Colonic mucosa (tissue), 4 donors: ENCODE data around the gene ASB12. TPM values are rescaled to one million over a fixed set of nuclear protein-coding genes. Genes with fewer than 3 reads are reported as not detected.

Experiments
- DNase-seq: peaks from one replicate; pipeline ENCODE4 v3.0.0-alpha.2; 2020
- H3K27ac ChIP-seq: fragments of 200-600 bp; one replicate; pipeline ENCODE4 v1.8.0; 2021
- H3K27me3 ChIP-seq: fragments of 200-600 bp; one replicate; pipeline ENCODE4 v1.8.0; 2021
- H3K36me3 ChIP-seq: fragments of 200-600 bp; one replicate; pipeline ENCODE4 v1.8.0; 2021
- H3K4me1 ChIP-seq: fragments of 200-600 bp; one replicate; pipeline ENCODE4 v1.8.0; 2021; ENCODE audit warnings: mild to moderate bottlenecking
- H3K4me3 ChIP-seq: fragments of 200-600 bp; one replicate; pipeline ENCODE4 v1.8.0; 2021
- H3K9ac ChIP-seq, 2 donors: one replicate each; pipeline ENCODE4 v1.7.0; 2013; ENCODE audit warnings: control low read depth in 2 of 2, low read depth in 2 of 2, low read length in 2 of 2
- H3K9me3 ChIP-seq: fragments of 200-600 bp; one replicate; pipeline ENCODE4 v1.8.0; 2021
- intact Hi-C: fragments of 100-400 bp; cut with DNase I; formaldehyde crosslinking; loops from one replicate; pipeline ENCODE4 v1.14.1; 2022
- total RNA-seq, 2 donors: library from RNA; stranded (reverse); fragmentation: NEBNext Ultra II Directional in 1 of 2; extraction: Animal tissue kit (Norgen Biotek cat#: 25700) in 1 of 2; gene quantifications; one replicate each; pipeline ENCODE4 v1.2.1, GENCODE V29; 2021
- TF ChIP-seq, protein P1 (sequence below): fragments of 200-600 bp; IDR thresholded peaks from one replicate; pipeline ENCODE4 v1.8.0; 2022; ENCODE audit warnings: antibody characterized with exemption, mild to moderate bottlenecking
- donor health status: healthy.
- donor health status: DM: no; HTN: no; CAD: no.
- donor health status: DM: no; HTN: no; CAD: no.

The ASB12 gene
- total RNA-seq, 2 donors from 2014 or later: 0.40 to 0.88 TPM

DNA sequence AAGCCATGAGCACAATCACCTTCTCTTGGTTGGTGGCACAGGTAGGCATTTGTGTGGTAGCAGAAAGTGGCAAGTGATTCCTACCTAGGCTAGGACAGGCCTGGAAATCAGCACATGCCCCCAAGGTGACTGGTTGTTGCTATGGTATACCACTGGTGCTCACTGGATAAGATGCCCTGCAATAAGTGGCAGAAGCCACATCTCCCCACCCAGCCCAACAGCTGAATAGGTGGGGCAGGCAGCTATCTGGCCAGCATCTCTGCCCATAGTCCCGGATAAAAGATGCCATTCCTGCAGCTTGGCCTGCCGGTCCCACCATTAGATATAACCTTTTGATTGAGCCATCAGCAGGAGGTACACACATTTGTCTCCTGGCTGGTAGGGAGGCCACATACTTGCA lies 46.0 kb downstream of the ASB12 start:
- no peak for DNase-seq

DNA sequence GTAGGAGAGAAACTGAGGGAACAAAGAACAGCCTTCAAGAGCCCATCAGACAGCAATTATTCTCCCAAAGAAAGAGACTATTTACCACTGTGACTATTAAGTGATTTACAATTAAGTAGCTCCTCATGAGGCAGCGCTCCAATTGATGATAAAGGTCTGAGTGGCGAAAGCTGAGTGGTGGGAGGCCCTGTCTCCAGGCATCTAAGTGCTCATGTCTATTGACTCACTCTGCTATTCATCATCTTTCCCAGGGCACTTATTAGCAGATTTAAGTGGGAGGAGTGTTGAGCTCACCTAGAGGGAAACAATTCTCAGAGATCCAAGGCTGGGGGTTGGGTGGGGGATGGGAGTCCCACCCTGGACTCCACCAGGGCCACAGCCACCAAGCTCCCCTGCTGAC lies 48.2 kb downstream of the ASB12 start:
- DNase-seq: no peak
- TF ChIP-seq, protein P1, sequence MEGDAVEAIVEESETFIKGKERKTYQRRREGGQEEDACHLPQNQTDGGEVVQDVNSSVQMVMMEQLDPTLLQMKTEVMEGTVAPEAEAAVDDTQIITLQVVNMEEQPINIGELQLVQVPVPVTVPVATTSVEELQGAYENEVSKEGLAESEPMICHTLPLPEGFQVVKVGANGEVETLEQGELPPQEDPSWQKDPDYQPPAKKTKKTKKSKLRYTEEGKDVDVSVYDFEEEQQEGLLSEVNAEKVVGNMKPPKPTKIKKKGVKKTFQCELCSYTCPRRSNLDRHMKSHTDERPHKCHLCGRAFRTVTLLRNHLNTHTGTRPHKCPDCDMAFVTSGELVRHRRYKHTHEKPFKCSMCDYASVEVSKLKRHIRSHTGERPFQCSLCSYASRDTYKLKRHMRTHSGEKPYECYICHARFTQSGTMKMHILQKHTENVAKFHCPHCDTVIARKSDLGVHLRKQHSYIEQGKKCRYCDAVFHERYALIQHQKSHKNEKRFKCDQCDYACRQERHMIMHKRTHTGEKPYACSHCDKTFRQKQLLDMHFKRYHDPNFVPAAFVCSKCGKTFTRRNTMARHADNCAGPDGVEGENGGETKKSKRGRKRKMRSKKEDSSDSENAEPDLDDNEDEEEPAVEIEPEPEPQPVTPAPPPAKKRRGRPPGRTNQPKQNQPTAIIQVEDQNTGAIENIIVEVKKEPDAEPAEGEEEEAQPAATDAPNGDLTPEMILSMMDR: no peak
- Histone ChIP-seq H3K9ac (no peak overlapping the region), H3K4me3 (no peak overlapping the region), H3K9me3 (no peaks in the 10 kb centered on the region), H3K36me3 (no peaks in the 10 kb centered on the region), H3K27ac (no peak overlapping the region), H3K27me3 (no peaks in the 10 kb centered on the region), H3K4me1 (no peaks in the 10 kb centered on the region)
- intact Hi-C loops: no loop called here

More for the DNA sequence above, 46.0 kb downstream of the ASB12 start:
- Histone ChIP-seq H3K9me3 (no peaks in the 10 kb centered on the region), H3K27me3 (no peaks in the 10 kb centered on the region), H3K9ac (no peak overlapping the region), H3K36me3 (no peaks in the 10 kb centered on the region), H3K4me3 (no peak overlapping the region), H3K4me1 (no peaks in the 10 kb centered on the region), H3K27ac (no peak overlapping the region)
- intact Hi-C loops: no loop called here
- TF ChIP-seq, protein P1: no peak

DNA sequence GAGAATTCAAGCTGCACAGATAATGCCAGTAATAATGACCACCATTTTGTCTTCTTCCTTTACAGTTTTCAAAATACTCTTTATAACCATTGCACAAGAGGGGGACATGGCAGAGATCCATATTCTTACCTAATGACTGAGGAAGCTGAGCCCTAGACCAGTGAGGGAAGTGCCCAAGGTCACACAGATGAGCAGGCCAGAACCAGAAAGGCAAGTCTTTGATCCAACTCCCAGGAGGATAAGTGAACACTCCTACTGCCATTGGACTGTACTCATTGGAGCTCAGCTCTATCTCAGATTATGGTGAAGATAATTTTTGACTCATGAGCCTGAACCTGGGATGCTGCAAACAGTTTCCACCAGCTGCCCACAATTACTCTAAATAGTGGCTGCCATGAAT lies 53.5 kb downstream of the ASB12 start:
- H3K27me3 ChIP-seq: no peaks in the 10 kb centered on the region
- no peak overlapping the region for H3K4me3 ChIP-seq
- DNase-seq: no peak
- H3K4me1 ChIP-seq: no peaks in the 10 kb centered on the region
- H3K36me3 ChIP-seq: no peaks in the 10 kb centered on the region
- no peak overlapping the region for H3K27ac ChIP-seq
- intact Hi-C loops: no loop called here
- H3K9me3 ChIP-seq: no peaks in the 10 kb centered on the region
- no peak overlapping the region for H3K9ac ChIP-seq
- TF ChIP-seq, protein P1: no peak

Other genes with a start within 250 kb of the ASB12 start
- 1 to 10 TPM; 2.7 to 3.2 TPM for gene AMER1, start 24.9 kb downstream of the ASB12 start, total RNA-seq
- 1 to 10 TPM; 5.8 to 6.9 TPM for gene MTMR8, start 164.8 kb upstream of the ASB12 start, total RNA-seq